GM18861 (cell line): Measurements from ENCODE around the gene EPHA3.

ENCODE experiments used
- ATAC-seq: cut with Tn5 transposase; IDR thresholded peaks from one replicate; pipeline ENCODE4 v1.9.1; 2021; ENCODE audit not compliant: unreplicated experiment

The EPHA3 gene

DNA sequence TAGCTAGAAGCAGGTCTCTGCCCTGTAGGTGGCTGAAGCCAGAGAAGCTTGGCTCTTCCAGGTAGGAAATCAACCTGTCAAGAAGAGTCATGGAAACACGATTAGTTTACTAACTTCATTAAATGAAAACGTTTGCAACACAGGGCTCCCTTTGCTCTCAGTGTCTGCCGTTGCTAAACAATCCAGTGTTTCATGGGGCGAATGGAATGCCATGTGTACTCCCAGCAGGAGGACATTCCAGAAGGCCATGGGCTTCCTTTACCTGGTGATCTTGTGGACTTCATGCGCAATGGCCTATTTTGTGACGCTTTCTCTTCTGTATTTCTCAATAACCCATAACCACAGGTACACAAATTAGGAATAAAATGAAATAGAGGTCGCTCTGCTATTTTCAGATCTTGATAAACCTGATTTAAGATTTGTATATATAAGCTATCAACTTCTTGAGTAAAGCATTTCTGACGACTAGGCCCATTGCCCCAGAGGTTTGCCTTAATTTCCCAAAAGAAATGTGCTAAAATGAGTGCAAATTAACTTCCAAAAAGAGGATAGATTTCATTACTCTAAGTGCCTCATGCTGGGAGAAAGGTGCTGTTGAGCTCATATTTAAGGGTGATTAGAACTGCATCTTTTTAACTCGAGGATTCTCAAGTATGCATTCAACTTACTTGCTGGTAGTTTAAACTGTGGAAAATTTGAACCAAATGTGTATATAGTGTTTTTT, 171.0 kb downstream of the EPHA3 start:
- no peak for ATAC-seq

- ATAC-seq = no peak
Measured at GRCh38 chr3:89280301-89280700, 172.9 kb downstream of the EPHA3 start.

DNA sequence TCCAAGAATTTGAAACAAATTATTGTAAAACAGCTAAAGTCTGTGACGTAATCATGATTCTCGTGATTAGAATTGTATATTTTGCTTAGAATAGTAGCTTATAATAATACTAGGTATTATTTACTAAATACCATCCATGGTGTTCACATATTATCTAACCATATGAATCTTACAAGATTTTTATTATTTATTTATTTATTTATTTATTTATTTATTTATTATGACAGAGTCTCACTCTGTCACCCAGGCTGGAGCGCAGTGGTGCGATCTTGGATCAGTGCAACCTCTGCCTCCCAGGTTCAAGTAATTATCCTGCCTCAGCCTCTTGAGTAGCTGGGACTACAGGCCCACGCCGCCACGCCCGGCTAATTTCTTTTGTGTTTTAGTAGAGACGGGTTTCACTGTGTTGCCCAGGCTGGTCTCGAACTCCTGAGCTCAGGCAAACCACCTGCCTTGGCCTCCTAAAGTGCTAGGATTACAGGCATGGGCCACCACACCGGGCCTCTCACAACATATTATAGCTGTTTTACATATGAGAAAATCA, 173.5 kb downstream of the EPHA3 start:
- ATAC-seq = no peak

DNA sequence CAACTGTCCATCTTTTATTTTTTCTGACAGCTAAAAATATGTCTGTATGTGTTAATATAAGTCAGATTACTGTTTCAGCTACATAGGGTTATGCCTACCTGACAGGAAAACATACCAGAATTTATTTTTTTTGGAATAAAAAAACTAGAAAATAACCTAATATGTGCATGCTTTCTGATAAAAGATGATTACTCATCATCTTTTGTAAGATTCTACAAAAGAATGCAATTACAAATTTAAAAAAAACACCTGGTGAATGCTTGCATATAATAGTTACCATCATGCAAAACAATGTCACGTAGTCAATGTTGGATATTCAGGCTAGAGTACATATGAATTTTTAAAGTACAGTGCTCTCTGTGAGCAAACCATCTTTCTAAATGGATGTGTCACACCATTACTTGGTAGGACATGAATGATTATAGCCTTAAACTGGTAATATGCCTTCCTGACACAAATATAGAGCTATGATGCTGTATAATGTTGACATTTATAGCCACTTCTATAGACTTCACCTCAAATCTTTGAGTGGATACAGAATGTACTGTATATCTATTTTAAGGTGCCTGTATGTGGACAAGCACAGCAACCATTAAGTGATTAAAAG, 180.6 kb downstream of the EPHA3 start:
- no peak for ATAC-seq

- no peak for ATAC-seq
Measured at GRCh38 chr3:89289574-89290190, 182.3 kb downstream of the EPHA3 start.

GRCh38 chr3:89297199-89297598, 189.8 kb downstream of the EPHA3 start:
- ATAC-seq = no peak

DNA sequence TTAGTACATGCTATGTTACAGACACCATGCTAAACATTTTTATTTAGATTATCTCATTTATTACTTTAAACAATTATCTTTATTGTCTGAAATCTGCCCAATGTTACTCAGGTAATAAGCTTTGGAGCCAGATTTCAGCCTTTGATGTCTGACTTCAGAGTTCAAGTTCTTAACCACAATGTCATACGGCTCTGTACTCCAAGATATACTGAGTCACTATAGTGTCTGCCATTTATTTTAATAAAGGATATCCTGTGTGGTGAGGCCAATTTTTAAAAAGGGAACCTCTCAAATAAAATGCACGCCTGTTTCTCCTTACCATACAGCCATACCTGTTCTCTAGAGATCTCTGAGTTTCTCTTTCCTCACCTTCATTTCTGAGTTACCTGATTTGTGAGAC, 193.1 kb downstream of the EPHA3 start:
- no peak for ATAC-seq

DNA sequence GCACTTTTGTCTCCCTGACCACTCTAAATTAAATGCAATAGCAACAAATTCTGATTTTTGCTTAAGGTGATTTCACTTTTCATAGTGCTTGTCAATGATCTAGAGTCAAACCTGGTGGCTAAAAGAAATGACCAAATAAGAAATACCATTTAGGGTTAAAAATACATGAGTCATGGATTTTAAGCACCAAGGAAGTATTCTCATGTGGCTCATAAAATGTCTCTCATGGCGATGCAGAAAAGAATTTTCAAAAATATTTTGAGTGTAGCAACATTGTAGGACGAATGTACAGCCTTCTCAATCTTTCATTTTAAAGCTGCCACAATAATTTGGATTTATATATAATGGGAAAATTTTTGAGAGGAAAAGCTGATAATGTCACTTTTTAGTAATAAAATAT, 193.6 kb downstream of the EPHA3 start:
- no peak for ATAC-seq

GRCh38 chr3:89303701-89304100, 196.3 kb downstream of the EPHA3 start:
- ATAC-seq = no peak

- no peak for ATAC-seq
Measured at GRCh38 chr3:89306540-89306939, 199.1 kb downstream of the EPHA3 start.

- no peak for ATAC-seq
Measured at GRCh38 chr3:89311581-89311980, 204.2 kb downstream of the EPHA3 start.

GRCh38 chr3:89312141-89312540, 204.7 kb downstream of the EPHA3 start:
- no peak for ATAC-seq

GRCh38 chr3:89314454-89315098, 207.2 kb downstream of the EPHA3 start:
- no peak for ATAC-seq

DNA sequence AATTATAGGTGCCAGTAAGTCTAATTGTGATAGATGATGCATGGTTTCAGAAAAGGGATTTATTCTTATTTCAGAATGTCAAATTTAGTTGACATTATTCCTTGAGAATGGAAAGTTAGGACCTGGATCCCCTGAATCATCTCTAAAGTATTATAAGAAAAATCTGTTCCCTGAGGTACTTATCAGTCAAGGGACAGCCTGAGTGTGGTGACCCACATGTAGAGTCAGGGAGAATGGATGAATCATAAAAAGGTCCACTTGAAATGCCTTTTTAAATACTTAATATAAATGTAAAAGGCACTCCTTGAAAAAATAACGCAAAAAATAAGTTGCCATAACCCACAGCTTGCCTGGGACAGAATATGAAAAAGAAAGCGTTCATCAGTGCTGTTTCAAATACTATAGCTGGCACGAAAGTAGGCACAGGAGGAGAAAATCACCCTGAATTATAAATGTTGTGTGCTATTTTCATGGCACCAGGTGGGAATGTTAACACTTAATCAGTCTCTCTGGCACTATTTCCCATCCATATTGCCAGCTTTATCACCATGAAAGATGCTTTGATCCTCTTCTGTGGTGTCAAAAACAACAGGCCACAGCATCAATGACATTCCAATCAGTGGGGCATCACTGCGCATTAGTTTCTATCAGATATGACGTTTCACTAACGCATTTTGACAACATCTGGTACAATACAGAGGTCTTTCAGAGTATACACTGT, 208.5 kb downstream of the EPHA3 start:
- ATAC-seq = no peak

DNA sequence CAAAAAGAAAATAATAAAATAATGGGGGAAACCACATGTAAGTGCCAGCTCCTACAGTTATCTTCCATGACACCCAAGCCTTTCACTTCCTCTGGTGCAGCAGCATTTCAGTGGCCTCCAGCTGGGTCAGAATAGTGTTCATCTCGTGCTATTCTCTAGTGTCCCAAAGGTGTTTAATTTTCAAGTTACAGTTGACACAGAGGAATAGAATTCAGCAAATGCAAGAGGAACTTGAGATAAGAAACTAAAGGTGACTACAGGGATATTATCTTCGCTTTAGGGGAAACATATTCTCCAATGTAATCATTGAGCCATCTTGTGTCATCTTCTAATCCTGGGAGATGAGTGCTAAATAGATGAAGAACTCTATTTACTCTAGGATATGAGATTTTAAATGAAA, 212.8 kb downstream of the EPHA3 start:
- no peak for ATAC-seq

DNA sequence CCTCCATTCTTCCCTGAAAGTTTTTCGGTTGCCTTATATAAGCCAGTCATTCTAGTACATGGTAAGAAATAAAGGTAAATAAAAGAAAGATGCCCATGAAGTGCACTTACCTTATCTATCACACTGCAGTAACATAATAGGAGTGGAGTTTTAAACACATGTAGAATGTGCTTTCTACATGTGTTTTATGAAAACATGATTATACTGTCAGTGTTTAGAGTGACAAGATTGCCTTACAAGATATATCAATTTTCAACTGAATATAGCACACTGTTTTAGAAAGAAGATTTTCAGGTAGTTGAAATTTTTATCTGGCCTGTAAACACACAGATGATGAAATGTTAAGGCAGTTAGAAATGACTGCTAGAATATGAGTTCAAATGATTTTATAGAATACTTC, 219.6 kb downstream of the EPHA3 start:
- ATAC-seq = no peak

- ATAC-seq = no peak
Measured at GRCh38 chr3:89332386-89332785, 225.0 kb downstream of the EPHA3 start.

- ATAC-seq = no peak
Measured at GRCh38 chr3:89332793-89333192, 225.4 kb downstream of the EPHA3 start.

GRCh38 chr3:89335693-89336092, 228.3 kb downstream of the EPHA3 start:
- ATAC-seq = no peak

- ATAC-seq = no peak
Measured at GRCh38 chr3:89340408-89340807, 233.0 kb downstream of the EPHA3 start.

GRCh38 chr3:89344076-89344475, 236.7 kb downstream of the EPHA3 start:
- no peak for ATAC-seq
